Muscle of leg (tissue), 11 donors: ENCODE results near the gene NUP107. TPM values are rescaled to one million over a fixed set of nuclear protein-coding genes. Genes with fewer than 3 reads are reported as not detected.
A peak's percentile ranks its signal among the peaks of the same experiment; 100 is the strongest.
"Not testable (repeated sequence)": the region's sequence is repeated elsewhere in the genome, so short reads cannot be mapped to it uniquely, and the experiment has no call there.

Experiments
- DNase-seq: peaks from one replicate; pipeline ENCODE4 v3.0.0; 2013
- H3K27ac ChIP-seq: one replicate; pipeline ENCODE4 v1.5.1; 2013; ENCODE audit warnings: mild to moderate bottlenecking, low read length, control low read depth
- H3K27me3 ChIP-seq: one replicate; pipeline ENCODE4 v1.6.1; 2013; ENCODE audit warnings: low read length; ENCODE audit not compliant: control insufficient read depth, insufficient read depth
- H3K36me3 ChIP-seq: one replicate; pipeline ENCODE4 v1.6.1; 2013; ENCODE audit warnings: low read length; ENCODE audit not compliant: control insufficient read depth, insufficient read depth
- H3K4me1 ChIP-seq: one replicate; pipeline ENCODE4 v1.6.1; 2013; ENCODE audit warnings: low read length; ENCODE audit not compliant: control insufficient read depth, insufficient read depth
- H3K4me3 ChIP-seq: one replicate; pipeline ENCODE4 v1.5.1; 2013; ENCODE audit warnings: low read length, control low read depth
- H3K9me3 ChIP-seq: replicated peaks from 2 replicates; pipeline ENCODE4 v1.6.1; 2013; ENCODE audit warnings: low read depth, low read length; ENCODE audit not compliant: control insufficient read depth
- WGBS: methylation state at CpG from one replicate; pipeline ENCODE4 v1.1.5; 2013; ENCODE audit warnings: missing lambda C conversion rate; ENCODE audit not compliant: insufficient coverage; 5-methylcytosine and 5-hydroxymethylcytosine counted together
- polyA plus RNA-seq, 8 donors: library from polyadenylated mRNA; unstranded; fragments of 120-200 nt; gene quantifications; one replicate each; pipeline versions ENCODE4 v1.2.1 to v1.2.3, GENCODE V29; 2013; ENCODE audit warnings: inconsistent platforms in 1 of 8, low replicate concordance in 1 of 8; ENCODE audit not compliant: insufficient read length in 8 of 8, insufficient read depth in 1 of 8
- total RNA-seq: library from RNA; stranded (reverse); fragments of 120-200 nt; gene quantifications from one replicate; pipeline ENCODE4 v1.2.4, GENCODE V29; 2013

Gene NUP107
- total and polyA plus RNA-seq, 9 donors: 35.3 to 50.2 (median 43.9) TPM

GRCh38 chr12:68665016-68665569, 21.7 kb upstream of the NUP107 start:
- H3K27me3 ChIP-seq: no peaks in the 10 kb centered on the region
- peaks cover 7% of the 10 kb centered on the region for H3K36me3 ChIP-seq
- H3K4me1 ChIP-seq: no peaks in the 10 kb centered on the region
- WGBS: 88% methylated on average over 1 of the region's 3 CpGs
- H3K9me3 ChIP-seq: no peaks in the 10 kb centered on the region
- DNase-seq: peak; percentile 21
- H3K4me3 ChIP-seq: no peak overlapping the region
- no peak overlapping the region for H3K27ac ChIP-seq

- no peak for DNase-seq
- no peak overlapping the region for H3K4me3 ChIP-seq
- no peaks in the 10 kb centered on the region for H3K9me3 ChIP-seq
- H3K4me1 ChIP-seq: no peaks in the 10 kb centered on the region
- no CpG with 5 or more reads among the region's 1 CpG for WGBS
- no peak overlapping the region for H3K27ac ChIP-seq
- no peaks in the 10 kb centered on the region for H3K27me3 ChIP-seq
- peaks cover 3% of the 10 kb centered on the region for H3K36me3 ChIP-seq
Measured at GRCh38 chr12:68667291-68667690, 19.5 kb upstream of the NUP107 start.

- H3K4me1 ChIP-seq: no peaks in the 10 kb centered on the region
- no peaks in the 10 kb centered on the region for H3K27me3 ChIP-seq
- no peak overlapping the region for H3K4me3 ChIP-seq
- no peaks in the 10 kb centered on the region for H3K9me3 ChIP-seq
- H3K27ac ChIP-seq: no peak overlapping the region
- DNase-seq: no peak
- no CpG with 5 or more reads among the region's 1 CpG for WGBS
- peaks cover under 1% of the 10 kb centered on the region for H3K36me3 ChIP-seq
Measured at GRCh38 chr12:68667896-68668295, 18.9 kb upstream of the NUP107 start.

GRCh38 chr12:68671179-68671578, 15.6 kb upstream of the NUP107 start:
- no peaks in the 10 kb centered on the region for H3K9me3 ChIP-seq
- no peaks in the 10 kb centered on the region for H3K27me3 ChIP-seq
- DNase-seq: no peak
- H3K4me1 ChIP-seq: no peaks in the 10 kb centered on the region
- H3K27ac ChIP-seq: no peak overlapping the region
- H3K36me3 ChIP-seq: no peaks in the 10 kb centered on the region
- H3K4me3 ChIP-seq: no peak overlapping the region
- WGBS: 80% methylated on average over 1 of the region's 4 CpGs

GRCh38 chr12:68673788-68674187, 13.0 kb upstream of the NUP107 start:
- Histone ChIP-seq H3K9me3 (no peaks in the 10 kb centered on the region), H3K27ac (no peak overlapping the region), H3K4me3 (no peak overlapping the region), H3K4me1 (no peaks in the 10 kb centered on the region), H3K36me3 (no peaks in the 10 kb centered on the region), H3K27me3 (no peaks in the 10 kb centered on the region)
- 60% methylated on average over 2 of the region's 4 CpGs for WGBS
- DNase-seq: no peak

GRCh38 chr12:68674376-68674775, 12.4 kb upstream of the NUP107 start:
- Histone ChIP-seq H3K27ac (no peak overlapping the region), H3K4me1 (no peaks in the 10 kb centered on the region), H3K27me3 (no peaks in the 10 kb centered on the region), H3K36me3 (no peaks in the 10 kb centered on the region), H3K4me3 (no peak overlapping the region), H3K9me3 (no peaks in the 10 kb centered on the region)
- DNase-seq: no peak

GRCh38 chr12:68675101-68675842, 11.5 kb upstream of the NUP107 start:
- H3K4me3 ChIP-seq: no peak overlapping the region
- H3K27ac ChIP-seq: no peak overlapping the region
- DNase-seq: no peak
- WGBS: no CpG with 5 or more reads among the region's 5 CpGs
- H3K9me3 ChIP-seq: no peaks in the 10 kb centered on the region
- no peaks in the 10 kb centered on the region for H3K27me3 ChIP-seq
- no peaks in the 10 kb centered on the region for H3K36me3 ChIP-seq
- no peaks in the 10 kb centered on the region for H3K4me1 ChIP-seq

GRCh38 chr12:68676854-68677253, 9.9 kb upstream of the NUP107 start:
- not testable (repeated sequence) for H3K27me3 ChIP-seq, H3K27ac ChIP-seq, H3K36me3 ChIP-seq, DNase-seq, H3K9me3 ChIP-seq, H3K4me3 ChIP-seq, H3K4me1 ChIP-seq
- WGBS: 90% methylated on average over 4 of the region's 5 CpGs

GRCh38 chr12:68686262-68686594, 550 bp upstream of the NUP107 start:
- Histone ChIP-seq H3K9me3 (no peaks in the 10 kb centered on the region), H3K4me1 (peaks cover 2% of the 10 kb centered on the region), H3K27me3 (no peaks in the 10 kb centered on the region), H3K27ac (peak overlapping the region; percentile 67), H3K4me3 (peak overlapping the region; percentile 65), H3K36me3 (peaks cover 5% of the 10 kb centered on the region)
- WGBS: 40% methylated on average over 1 of the region's 3 CpGs
- no peak for DNase-seq

- H3K4me3 ChIP-seq: no peak overlapping the region
- no peaks in the 10 kb centered on the region for H3K9me3 ChIP-seq
- no peak overlapping the region for H3K27ac ChIP-seq
- H3K36me3 ChIP-seq: peaks cover 39% of the 10 kb centered on the region
- no peaks in the 10 kb centered on the region for H3K4me1 ChIP-seq
- H3K27me3 ChIP-seq: no peaks in the 10 kb centered on the region
- no peak for DNase-seq
Measured at GRCh38 chr12:68695454-68695853, 8.7 kb downstream of the NUP107 start.

- Histone ChIP-seq H3K36me3 (peaks cover 27% of the 10 kb centered on the region), H3K9me3 (no peaks in the 10 kb centered on the region), H3K4me3 (no peak overlapping the region), H3K27ac (no peak overlapping the region), H3K4me1 (no peaks in the 10 kb centered on the region), H3K27me3 (no peaks in the 10 kb centered on the region)
- DNase-seq: no peak
- no CpG with 5 or more reads among the region's 1 CpG for WGBS
Measured at GRCh38 chr12:68699486-68699885, 12.7 kb downstream of the NUP107 start.
